ENCODE measurements around the gene ABCC9. TPM values are rescaled to one million over a fixed set of nuclear protein-coding genes. Genes with fewer than 3 reads are reported as not detected.

ABCC9 gene
- total RNA-seq, 1 experiment from 2014 or later = not detected

- CTCF ChIA-PET = interaction anchor here (1.1 kb wide), 1 partner anchor 66 kb away, joined by 5 read pairs; no protein-coding TSS in a partner anchor
- Mint-ChIP-seq H3K36me3 (ENCODE audit: insufficient read depth, unreplicated experiment) (no peaks in the 10 kb centered on the region), H3K27me3 (ENCODE audit: unreplicated experiment) (no peaks in the 10 kb centered on the region), H3K4me3 (ENCODE audit: low read depth, unreplicated experiment) (no peak overlapping the region), H3K9me3 (ENCODE audit: low read depth, unreplicated experiment) (no peaks in the 10 kb centered on the region), H3K4me1 (ENCODE audit: low read depth, unreplicated experiment) (peaks cover 8% of the 10 kb centered on the region), H3K27ac (ENCODE audit: unreplicated experiment) (no peak overlapping the region)
- intact Hi-C loops (cut with micrococcal nuclease; ENCODE audit: unreplicated experiment) = no loop called here
- no peak for DNase-seq
- no peak for TF ChIP-seq CTCF (IDR thresholded peaks at IDR 0.05; ENCODE audit: unreplicated experiment)
- BruUV-seq (replicated peaks) = no TSS peak
Observed at GRCh38 chr12:21763531-21763930, 177.7 kb downstream of the ABCC9 start.

- no peak for DNase-seq
- BruUV-seq (replicated peaks) = no TSS peak
- intact Hi-C loops (cut with micrococcal nuclease; ENCODE audit: unreplicated experiment) = no loop called here
- Mint-ChIP-seq H3K36me3 (ENCODE audit: insufficient read depth, unreplicated experiment) (no peaks in the 10 kb centered on the region), H3K4me1 (ENCODE audit: low read depth, unreplicated experiment) (peaks cover 8% of the 10 kb centered on the region), H3K4me3 (ENCODE audit: low read depth, unreplicated experiment) (no peak overlapping the region), H3K9me3 (ENCODE audit: low read depth, unreplicated experiment) (no peaks in the 10 kb centered on the region), H3K27ac (ENCODE audit: unreplicated experiment) (no peak overlapping the region), H3K27me3 (ENCODE audit: unreplicated experiment) (no peaks in the 10 kb centered on the region)
- no peak for TF ChIP-seq CTCF (IDR thresholded peaks at IDR 0.05; ENCODE audit: unreplicated experiment)
- CTCF ChIA-PET = no interaction called here
Observed at GRCh38 chr12:21759737-21760136, 181.5 kb downstream of the ABCC9 start.

- no peak overlapping the region for H3K27ac Mint-ChIP-seq (ENCODE audit: unreplicated experiment)
Observed at GRCh38 chr12:21757735-21758134, 183.5 kb downstream of the ABCC9 start.

GRCh38 chr12:21756699-21757098 lies 184.5 kb downstream of the ABCC9 start:
- Mint-ChIP-seq H3K27me3 (ENCODE audit: unreplicated experiment) (no peaks in the 10 kb centered on the region), H3K4me1 (ENCODE audit: low read depth, unreplicated experiment) (no peaks in the 10 kb centered on the region), H3K9me3 (ENCODE audit: low read depth, unreplicated experiment) (no peaks in the 10 kb centered on the region), H3K36me3 (ENCODE audit: insufficient read depth, unreplicated experiment) (no peaks in the 10 kb centered on the region), H3K27ac (ENCODE audit: unreplicated experiment) (no peak overlapping the region), H3K4me3 (ENCODE audit: low read depth, unreplicated experiment) (no peak overlapping the region)
- intact Hi-C loops (cut with micrococcal nuclease; ENCODE audit: unreplicated experiment) = no loop called here
- BruUV-seq (replicated peaks) = no TSS peak
- CTCF ChIA-PET = no interaction called here
- DNase-seq = no peak
- no peak for TF ChIP-seq CTCF (IDR thresholded peaks at IDR 0.05; ENCODE audit: unreplicated experiment)

More at GRCh38 chr12:21757735-21758134, 183.5 kb downstream of the ABCC9 start:
- no peak for DNase-seq
- no peaks in the 10 kb centered on the region for H3K4me1 Mint-ChIP-seq (ENCODE audit: low read depth, unreplicated experiment)
- CTCF ChIA-PET = no interaction called here
- H3K9me3 Mint-ChIP-seq (ENCODE audit: low read depth, unreplicated experiment) = no peaks in the 10 kb centered on the region
- intact Hi-C loops (cut with micrococcal nuclease; ENCODE audit: unreplicated experiment) = no loop called here
- H3K27me3 Mint-ChIP-seq (ENCODE audit: unreplicated experiment) = no peaks in the 10 kb centered on the region
- TF ChIP-seq CTCF (IDR thresholded peaks at IDR 0.05; ENCODE audit: unreplicated experiment) = no peak
- H3K4me3 Mint-ChIP-seq (ENCODE audit: low read depth, unreplicated experiment) = no peak overlapping the region
- H3K36me3 Mint-ChIP-seq (ENCODE audit: insufficient read depth, unreplicated experiment) = no peaks in the 10 kb centered on the region
- BruUV-seq (replicated peaks) = no TSS peak

Measured in Calu3 (cell line).